CD4-positive, alpha-beta T cell (primary cell): ENCODE data around the gene LPXN. TPM values are rescaled to one million over a fixed set of nuclear protein-coding genes. Genes with fewer than 3 reads are reported as not detected.
"Not testable (repeated sequence)": the region's sequence is repeated elsewhere in the genome, so short reads cannot be mapped to it uniquely, and the experiment has no call there.

Source experiments
- ATAC-seq: fragments of 200-7000 bp; cut with Tn5 transposase; one replicate; pipeline ENCODE4 v1.10.0; 2022; ENCODE audit warnings: mild to moderate bottlenecking; ENCODE audit not compliant: poor library complexity
- CTCF ChIA-PET: fragments of 350-600 bp; sonication (Branson Sonifier 250); formaldehyde crosslinking; loops from one replicate; lab custom pipeline; 2021; ENCODE audit warnings: antibody characterized with exemption, inconsistent platforms; lab: Charles Lee
- POLR2A ChIA-PET: fragments of 350-600 bp; sonication (Branson Sonifier 250); formaldehyde crosslinking; loops from one replicate; lab custom pipeline; 2021; ENCODE audit warnings: antibody characterized with exemption, inconsistent platforms; lab: Charles Lee
- DNase-seq, 14 experiments: peaks; one replicate each; pipeline ENCODE4 v3.0.0-alpha.2; 2013 to 2020; ENCODE audit warnings: mixed read lengths in 2 of 14
- H3K27ac ChIP-seq, 2 donors: one replicate each; pipeline versions ENCODE4 v1.5.1 to v1.7.0; 2013; ENCODE audit warnings: low read length in 2 of 2, low read depth in 1 of 2, mild to moderate bottlenecking in 1 of 2
- H3K27me3 ChIP-seq, 2 experiments: 1 replicate in 1 of 2; 2 replicates in 1 of 2; pipeline versions ENCODE4 v1.6.1 to v1.7.0; 2013; ENCODE audit warnings: low read length in 2 of 2, control low read depth in 1 of 2, mild to moderate bottlenecking in 1 of 2, moderate library complexity in 1 of 2; ENCODE audit not compliant: insufficient read depth in 2 of 2, control insufficient read depth in 1 of 2
- H3K36me3 ChIP-seq: one replicate; pipeline ENCODE4 v1.6.1; 2013; ENCODE audit warnings: low read length, control low read depth; ENCODE audit not compliant: insufficient read depth
- H3K4me1 ChIP-seq: one replicate; pipeline ENCODE4 v1.6.1; 2013; ENCODE audit warnings: low read length, control low read depth; ENCODE audit not compliant: insufficient read depth
- H3K4me3 ChIP-seq: one replicate; pipeline ENCODE4 v1.5.1; 2013; ENCODE audit warnings: mild to moderate bottlenecking, low read length, moderate library complexity
- H3K9me3 ChIP-seq, 2 experiments: 1 replicate in 1 of 2; 2 replicates in 1 of 2; pipeline versions ENCODE4 v1.6.1 to v1.7.0; 2013; ENCODE audit warnings: low read length in 2 of 2, mild to moderate bottlenecking in 2 of 2, control low read depth in 1 of 2, moderate library complexity in 1 of 2; ENCODE audit not compliant: control insufficient read depth in 1 of 2, insufficient read depth in 1 of 2
- H3K27ac Mint-ChIP-seq: one replicate; pipeline ENCODE4 v1.8.0; 2020; ENCODE audit warnings: mixed read lengths
- H3K27me3 Mint-ChIP-seq: one replicate; pipeline ENCODE4 v1.8.0; 2021; ENCODE audit warnings: mixed read lengths
- H3K36me3 Mint-ChIP-seq: one replicate; pipeline ENCODE4 v1.8.0; 2021; ENCODE audit warnings: low read depth, mixed read lengths
- H3K4me1 Mint-ChIP-seq: one replicate; pipeline ENCODE4 v1.8.0; 2021; ENCODE audit warnings: low read depth, mixed read lengths
- H3K4me3 Mint-ChIP-seq: one replicate; pipeline ENCODE4 v1.8.0; 2020; ENCODE audit warnings: mild to moderate bottlenecking, mixed read lengths
- H3K9me3 Mint-ChIP-seq: one replicate; pipeline ENCODE4 v1.8.0; 2020; ENCODE audit warnings: mixed read lengths
- CTCF ChIP-seq: fragments of 200-600 bp; IDR thresholded peaks from one replicate; pipeline ENCODE4 v1.8.0; 2022; ENCODE audit warnings: antibody characterized with exemption, mild to moderate bottlenecking
- intact Hi-C, 2 experiments: fragments of 100-400 bp; cut with DNase I in 1 of 2; cut with micrococcal nuclease in 1 of 2; formaldehyde crosslinking; loops; one replicate each; pipeline versions ENCODE4 v1.15.1 to v1.9.0; 2023 to 2025; cut with DNase I, micrococcal nuclease
- total RNA-seq, 174 experiments: library from RNA in 2 of 174; stranded (reverse) in 2 of 174; gene quantifications; one replicate each; pipeline ENCODE4 v1.2.3 and lab custom pipeline; 2021 to 2026

The LPXN gene
- total RNA-seq, 2 experiments from 2014 or later: 35.5 to 36.3 TPM

- Mint-ChIP-seq H3K4me3 (peak overlapping the region; percentile 97), H3K27ac (peak overlapping the region; percentile 99), H3K27me3 (no peaks in the 10 kb centered on the region), H3K4me1 (peaks cover 73% of the 10 kb centered on the region), H3K36me3 (peaks cover 49% of the 10 kb centered on the region), H3K9me3 (no peaks in the 10 kb centered on the region)
- peak; percentile 28 for TF ChIP-seq CTCF
- POLR2A ChIA-PET: interaction anchor here (0.7 to 6.5 kb wide), 13 partner anchors 10 to 915 kb away, joined by 3 to 108 read pairs (median 7); partner anchors contain the start of gene SELENOH
- Histone ChIP-seq H3K4me1 (peaks cover 30% of the 10 kb centered on the region), H3K27ac (peak overlapping the region; percentile 100), H3K27me3 (no peaks in the 10 kb centered on the region), H3K36me3 (no peaks in the 10 kb centered on the region), H3K9me3 (no peaks in the 10 kb centered on the region), H3K4me3 (peak overlapping the region; percentile 87)
- intact Hi-C loops: loop anchor here (5.0 to 10.0 kb wide), 9 partner anchors 45 to 1038 kb away; partner anchors contain the start of genes FAM111A (in 2 of the 2), CNTF (in 1 of the 2), MED19 (in 1 of the 2) and OSBP (in 1 of the 2)
- no peak for ATAC-seq
- CTCF ChIA-PET: interaction anchor here (0.7 to 5.8 kb wide), 6 partner anchors 10 to 53 kb away, joined by 3 to 53 read pairs (median 5); no protein-coding TSS in a partner anchor
- DNase-seq: peak in 2 of 14 experiments; percentile 63 to 64
Measured at GRCh38 chr11:58576887-58577471, 1.3 kb upstream of the LPXN start.

- H3K27ac Mint-ChIP-seq: peak overlapping the region; percentile 99
- Histone ChIP-seq H3K4me1 (peaks cover 25% of the 10 kb centered on the region), H3K4me3 (peak overlapping the region; percentile 63), H3K27me3 (no peaks in the 10 kb centered on the region), H3K9me3 (no peaks in the 10 kb centered on the region), H3K27ac (peak overlapping the region; percentile 100), H3K36me3 (peaks cover 10% of the 10 kb centered on the region)
- ChIA-PET POLR2A (interaction anchor here (1.3 to 6.5 kb wide), 4 partner anchors 8 to 66 kb away, joined by 4 to 108 read pairs (median 33); no protein-coding TSS in a partner anchor), CTCF (interaction anchor here (1.3 to 5.8 kb wide), 2 partner anchors 8 to 483 kb away, joined by 3 to 53 read pairs; no protein-coding TSS in a partner anchor)
- H3K27me3 Mint-ChIP-seq: no peaks in the 10 kb centered on the region
- H3K9me3 Mint-ChIP-seq: no peaks in the 10 kb centered on the region
- no peak for TF ChIP-seq CTCF
- H3K4me1 Mint-ChIP-seq: peaks cover 68% of the 10 kb centered on the region
- peaks cover 54% of the 10 kb centered on the region for H3K36me3 Mint-ChIP-seq
- no peak for DNase-seq
- intact Hi-C loops: loop anchor here (5.0 to 10.0 kb wide), 10 partner anchors 32 to 1040 kb away; partner anchors contain the start of genes FAM111A (in 2 of the 2), CNTF (in 1 of the 2), MED19 (in 1 of the 2) and OSBP (in 1 of the 2)
- peak overlapping the region; percentile 95 for H3K4me3 Mint-ChIP-seq
- ATAC-seq: no peak
Measured at GRCh38 chr11:58574881-58575280, 775 bp downstream of the LPXN start.

GRCh38 chr11:58573451-58574104 is 2.1 kb downstream of the LPXN start:
- peak overlapping the region; percentile 95 for H3K4me3 Mint-ChIP-seq
- intact Hi-C loops: loop anchor here in 1 of 2 experiments (5.0 to 10.0 kb wide), 3 partner anchors 34 to 1041 kb away; partner anchors contain the start of genes FAM111A and OSBP
- ChIA-PET POLR2A (interaction anchor here (0.7 to 1.7 kb wide), 11 partner anchors 10 to 832 kb away, joined by 3 to 9 read pairs (median 4); partner anchors contain the start of gene SELENOH), CTCF (interaction anchor here (0.8 to 1.3 kb wide), 3 partner anchors 13 to 485 kb away, joined by 3 read pairs; no protein-coding TSS in a partner anchor)
- peaks cover 71% of the 10 kb centered on the region for H3K4me1 Mint-ChIP-seq
- H3K36me3 Mint-ChIP-seq: peaks cover 58% of the 10 kb centered on the region
- peak; percentile 19 for ATAC-seq
- TF ChIP-seq CTCF: no peak
- H3K9me3 Mint-ChIP-seq: no peaks in the 10 kb centered on the region
- peak in 12 of 14 experiments; percentile 20 to 78 (median 50) for DNase-seq
- Histone ChIP-seq H3K4me1 (peaks cover 36% of the 10 kb centered on the region), H3K9me3 (no peaks in the 10 kb centered on the region), H3K36me3 (peaks cover 23% of the 10 kb centered on the region), H3K4me3 (peak overlapping the region; percentile 63), H3K27me3 (no peaks in the 10 kb centered on the region), H3K27ac (peak overlapping the region; percentile 100)
- H3K27me3 Mint-ChIP-seq: no peaks in the 10 kb centered on the region
- peak overlapping the region; percentile 99 for H3K27ac Mint-ChIP-seq

- H3K27ac Mint-ChIP-seq: peak overlapping the region; percentile 99
- peak overlapping the region; percentile 100 for H3K27ac ChIP-seq
- H3K27me3 Mint-ChIP-seq, H3K9me3 ChIP-seq, H3K27me3 ChIP-seq, H3K9me3 Mint-ChIP-seq, DNase-seq, ATAC-seq: not testable (repeated sequence)
- H3K4me1 Mint-ChIP-seq: peaks cover 78% of the 10 kb centered on the region
- ChIA-PET CTCF (interaction anchor here (0.8 to 1.1 kb wide), 2 partner anchors 12 to 17 kb away, joined by 3 read pairs; no protein-coding TSS in a partner anchor), POLR2A (interaction anchor here (0.7 to 1.7 kb wide), 11 partner anchors 9 to 831 kb away, joined by 3 to 9 read pairs (median 4); partner anchors contain the start of gene SELENOH)
- peaks cover 43% of the 10 kb centered on the region for H3K4me1 ChIP-seq
- H3K36me3 Mint-ChIP-seq: peaks cover 58% of the 10 kb centered on the region
- H3K4me3 Mint-ChIP-seq: peak overlapping the region; percentile 95
- H3K36me3 ChIP-seq: peaks cover 26% of the 10 kb centered on the region
- peak overlapping the region; percentile 63 for H3K4me3 ChIP-seq
- intact Hi-C loops: loop anchor here in 1 of 2 experiments (5.0 to 10.0 kb wide), 3 partner anchors 34 to 1042 kb away; partner anchors contain the start of genes FAM111A and OSBP
Measured at GRCh38 chr11:58572906-58573305, 2.8 kb downstream of the LPXN start.
